ENCODE measurements around the gene RFTN1. TPM values are rescaled to one million over a fixed set of nuclear protein-coding genes. Genes with fewer than 3 reads are reported as not detected.
A peak's percentile ranks its signal among the peaks of the same experiment; 100 is the strongest.

RFTN1 gene
- total RNA-seq, 1 donor from 2014 or later: 0.92 TPM

DNA sequence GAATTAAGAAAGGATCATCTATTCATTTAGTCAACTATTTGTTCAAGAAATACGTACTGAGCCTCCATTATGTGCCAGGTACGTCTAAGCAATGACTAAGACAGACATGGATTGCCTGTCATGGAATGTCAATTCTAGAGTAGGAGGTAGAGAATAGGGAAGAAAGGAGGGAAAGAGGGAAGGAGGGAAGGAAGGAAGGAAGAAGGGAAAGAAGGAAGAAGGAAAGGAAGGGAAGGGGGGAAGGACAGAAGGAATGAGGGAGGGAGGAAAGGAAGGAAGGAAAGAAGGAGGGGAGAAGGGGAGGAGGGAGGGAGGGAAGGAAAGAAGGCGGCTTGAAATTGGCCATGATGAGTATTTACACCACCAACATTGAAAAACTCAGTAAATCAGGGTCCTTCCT is 39.3 kb upstream of the RFTN1 start:
- Histone ChIP-seq H3K9ac (no peak overlapping the region), H3F3A (ENCODE audit: low read depth) (no peaks in the 10 kb centered on the region), H3K4me1 (no peaks in the 10 kb centered on the region), H3K4me3 (no peak overlapping the region), H3K27me3 (no peaks in the 10 kb centered on the region), H3K4me2 (no peak overlapping the region), H3K79me2 (ENCODE audit: low read depth) (no peaks in the 10 kb centered on the region), H4K20me1 (ENCODE audit: low read depth) (no peaks in the 10 kb centered on the region), H2AFZ (replicated peaks) (no peak overlapping the region), H3K36me3 (no peaks in the 10 kb centered on the region), H3K9me3 (ENCODE audit: low read depth) (no peaks in the 10 kb centered on the region), H3K27ac (no peak overlapping the region)
- H3K36me3 Mint-ChIP-seq: no peaks in the 10 kb centered on the region
- TF ChIP-seq EZH2phosphoT487 (IDR thresholded peaks at IDR 0.05) (no peak), EZH2 (IDR thresholded peaks at IDR 0.05) (no peak)
- TF ChIP-seq, protein P1, sequence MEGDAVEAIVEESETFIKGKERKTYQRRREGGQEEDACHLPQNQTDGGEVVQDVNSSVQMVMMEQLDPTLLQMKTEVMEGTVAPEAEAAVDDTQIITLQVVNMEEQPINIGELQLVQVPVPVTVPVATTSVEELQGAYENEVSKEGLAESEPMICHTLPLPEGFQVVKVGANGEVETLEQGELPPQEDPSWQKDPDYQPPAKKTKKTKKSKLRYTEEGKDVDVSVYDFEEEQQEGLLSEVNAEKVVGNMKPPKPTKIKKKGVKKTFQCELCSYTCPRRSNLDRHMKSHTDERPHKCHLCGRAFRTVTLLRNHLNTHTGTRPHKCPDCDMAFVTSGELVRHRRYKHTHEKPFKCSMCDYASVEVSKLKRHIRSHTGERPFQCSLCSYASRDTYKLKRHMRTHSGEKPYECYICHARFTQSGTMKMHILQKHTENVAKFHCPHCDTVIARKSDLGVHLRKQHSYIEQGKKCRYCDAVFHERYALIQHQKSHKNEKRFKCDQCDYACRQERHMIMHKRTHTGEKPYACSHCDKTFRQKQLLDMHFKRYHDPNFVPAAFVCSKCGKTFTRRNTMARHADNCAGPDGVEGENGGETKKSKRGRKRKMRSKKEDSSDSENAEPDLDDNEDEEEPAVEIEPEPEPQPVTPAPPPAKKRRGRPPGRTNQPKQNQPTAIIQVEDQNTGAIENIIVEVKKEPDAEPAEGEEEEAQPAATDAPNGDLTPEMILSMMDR (IDR thresholded peaks at IDR 0.05): no peak
- H3K27ac Mint-ChIP-seq: no peak overlapping the region
- H3K4me3 Mint-ChIP-seq: no peak overlapping the region
- peaks cover 10% of the 10 kb centered on the region for H3K4me1 Mint-ChIP-seq
- H3K9me3 Mint-ChIP-seq: no peaks in the 10 kb centered on the region
- DNase-seq (ENCODE audit: low spot score): no peak
- H3K27me3 Mint-ChIP-seq (ENCODE audit: insufficient read depth, low read depth): peaks cover 4% of the 10 kb centered on the region

DNA sequence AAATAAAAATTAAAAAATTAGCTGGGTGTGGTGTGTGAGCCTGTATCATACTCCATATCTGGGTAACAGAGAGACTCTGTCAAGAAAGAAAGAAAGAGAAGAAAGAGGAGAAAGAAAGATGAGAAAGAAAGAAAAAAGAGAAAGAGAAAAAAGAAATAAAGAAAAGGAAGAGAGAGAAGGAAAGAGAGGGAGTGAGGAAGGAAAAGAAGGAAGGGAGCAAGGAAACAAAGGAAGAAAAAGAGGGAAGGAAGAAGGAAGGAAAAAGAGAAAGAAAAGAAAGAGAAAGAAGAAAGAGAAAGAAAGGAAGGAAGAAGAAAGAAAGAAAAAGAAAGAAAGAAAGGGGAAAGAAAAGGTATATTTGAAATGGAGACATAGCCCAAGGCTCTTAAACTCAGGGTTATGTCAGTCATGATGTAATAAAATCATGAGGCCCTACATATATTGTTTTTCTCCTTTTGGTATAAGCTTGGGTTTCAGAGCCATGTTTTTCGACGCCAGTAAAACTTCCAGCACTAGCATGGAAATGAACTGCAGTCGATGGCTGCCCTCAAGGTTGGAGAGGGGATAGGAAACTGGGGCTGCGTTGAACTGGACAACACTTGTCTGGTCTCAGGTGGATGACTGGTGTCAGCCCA is 38.0 kb upstream of the RFTN1 start:
- no peak overlapping the region for H3K9ac ChIP-seq

DNA sequence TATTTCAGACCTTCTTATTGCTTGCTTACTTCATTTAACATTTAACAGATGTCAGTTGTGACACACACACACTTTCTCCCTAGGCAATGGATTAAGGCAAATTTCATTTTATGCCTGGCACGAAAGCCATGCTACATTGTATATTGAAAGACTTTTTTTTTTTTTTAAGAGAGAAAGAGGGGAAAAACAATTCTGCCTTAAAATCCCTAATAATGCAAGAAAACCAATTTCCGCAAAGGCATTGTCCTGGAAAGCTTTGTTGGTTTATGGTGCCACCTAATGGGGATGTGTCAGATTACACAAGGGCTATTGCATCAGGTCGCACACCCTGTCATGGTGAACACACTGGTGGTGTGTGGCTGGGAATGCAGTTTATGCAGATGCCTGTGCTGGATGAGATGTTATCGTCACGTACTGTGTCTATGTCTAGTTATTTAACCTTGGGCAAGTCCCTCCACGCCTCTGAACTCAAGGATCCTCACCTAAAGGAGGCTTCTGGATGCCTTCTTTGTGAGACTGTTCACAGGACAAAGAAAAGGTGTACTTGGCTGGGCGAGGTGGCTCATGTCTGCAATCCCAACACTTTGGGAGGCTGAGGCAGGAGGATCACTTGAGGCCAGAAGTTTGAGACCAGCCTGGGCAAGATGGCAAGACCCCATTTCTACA is 37.3 kb upstream of the RFTN1 start:
- H3K4me3 ChIP-seq: no peak overlapping the region

More for the DNA sequence above, 38.0 kb upstream of the RFTN1 start:
- H3K27me3 ChIP-seq: no peaks in the 10 kb centered on the region
- H3K9me3 ChIP-seq (ENCODE audit: low read depth): no peaks in the 10 kb centered on the region
- Mint-ChIP-seq H3K36me3 (no peaks in the 10 kb centered on the region), H3K4me3 (no peak overlapping the region), H3K9me3 (no peaks in the 10 kb centered on the region), H3K27me3 (ENCODE audit: insufficient read depth, low read depth) (peaks cover 4% of the 10 kb centered on the region), H3K27ac (no peak overlapping the region), H3K4me1 (peaks cover 10% of the 10 kb centered on the region)
- no peak overlapping the region for H3K4me2 ChIP-seq
- TF ChIP-seq EZH2phosphoT487 (IDR thresholded peaks at IDR 0.05) (no peak), EZH2 (IDR thresholded peaks at IDR 0.05) (no peak)
- TF ChIP-seq, protein P1 (IDR thresholded peaks at IDR 0.05): no peak
- DNase-seq (ENCODE audit: low spot score): no peak
- no peaks in the 10 kb centered on the region for H3K4me1 ChIP-seq
- H3K4me3 ChIP-seq: no peak overlapping the region
- H3K36me3 ChIP-seq: no peaks in the 10 kb centered on the region
- no peaks in the 10 kb centered on the region for H3F3A ChIP-seq (ENCODE audit: low read depth)
- H3K79me2 ChIP-seq (ENCODE audit: low read depth): no peaks in the 10 kb centered on the region
- H2AFZ ChIP-seq (replicated peaks): peak overlapping the region; percentile 88
- no peak overlapping the region for H3K27ac ChIP-seq
- H4K20me1 ChIP-seq (ENCODE audit: low read depth): no peaks in the 10 kb centered on the region

More for the DNA sequence above, 37.3 kb upstream of the RFTN1 start:
- DNase-seq (ENCODE audit: low spot score): peak; percentile 82
- H3K4me1 ChIP-seq: no peaks in the 10 kb centered on the region
- no peak overlapping the region for H3K9ac ChIP-seq
- H3K9me3 ChIP-seq (ENCODE audit: low read depth): no peaks in the 10 kb centered on the region
- H3K79me2 ChIP-seq (ENCODE audit: low read depth): no peaks in the 10 kb centered on the region
- no peak overlapping the region for H3K4me2 ChIP-seq
- H3K36me3 Mint-ChIP-seq: no peaks in the 10 kb centered on the region
- H3K9me3 Mint-ChIP-seq: no peaks in the 10 kb centered on the region
- H3K36me3 ChIP-seq: no peaks in the 10 kb centered on the region
- peak overlapping the region; percentile 12 for H3K4me3 Mint-ChIP-seq
- no peaks in the 10 kb centered on the region for H3F3A ChIP-seq (ENCODE audit: low read depth)
- H3K27me3 ChIP-seq: no peaks in the 10 kb centered on the region
- no peak overlapping the region for H3K27ac ChIP-seq
- peak overlapping the region; percentile 88 for H2AFZ ChIP-seq (replicated peaks)
- peak overlapping the region; percentile 95 for H3K27ac Mint-ChIP-seq
- peaks cover 10% of the 10 kb centered on the region for H3K4me1 Mint-ChIP-seq
- TF ChIP-seq EZH2phosphoT487 (IDR thresholded peaks at IDR 0.05) (no peak), EZH2 (IDR thresholded peaks at IDR 0.05) (no peak)
- TF ChIP-seq, protein P1 (IDR thresholded peaks at IDR 0.05): peak; percentile 87
- H3K27me3 Mint-ChIP-seq (ENCODE audit: insufficient read depth, low read depth): peaks cover 4% of the 10 kb centered on the region
- H4K20me1 ChIP-seq (ENCODE audit: low read depth): no peaks in the 10 kb centered on the region
